ENCODE measurements around the gene VPS72.
A peak's percentile ranks its signal among the peaks of the same experiment; 100 is the strongest.
"Not testable (repeated sequence)": the region's sequence is repeated elsewhere in the genome, so short reads cannot be mapped to it uniquely, and the experiment has no call there.

Gene VPS72, protein sequence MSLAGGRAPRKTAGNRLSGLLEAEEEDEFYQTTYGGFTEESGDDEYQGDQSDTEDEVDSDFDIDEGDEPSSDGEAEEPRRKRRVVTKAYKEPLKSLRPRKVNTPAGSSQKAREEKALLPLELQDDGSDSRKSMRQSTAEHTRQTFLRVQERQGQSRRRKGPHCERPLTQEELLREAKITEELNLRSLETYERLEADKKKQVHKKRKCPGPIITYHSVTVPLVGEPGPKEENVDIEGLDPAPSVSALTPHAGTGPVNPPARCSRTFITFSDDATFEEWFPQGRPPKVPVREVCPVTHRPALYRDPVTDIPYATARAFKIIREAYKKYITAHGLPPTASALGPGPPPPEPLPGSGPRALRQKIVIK

GRCh38 chr1:151189637-151190445, at the start of gene VPS72:
Gene VPS72 (minus strand): TSS chr1:151190197. CDS start chr1:151190121, 76 bp downstream.
- DNase-seq = peak; percentile 81 to 88

DNA sequence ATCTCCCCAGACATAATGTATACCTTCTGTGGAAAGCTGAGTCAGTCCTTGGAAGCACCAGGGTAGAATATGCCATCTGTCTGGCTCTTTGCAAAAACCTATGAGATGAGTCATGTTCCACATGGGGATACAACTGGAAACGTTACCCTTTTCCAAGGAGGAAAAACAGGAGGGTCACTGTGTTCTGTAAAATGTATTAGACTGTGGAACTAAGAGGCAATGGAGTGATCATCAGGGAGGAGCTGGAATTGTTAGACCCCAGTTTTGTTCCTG, 48.4 kb upstream of the VPS72 start:
- no peak for DNase-seq

DNA sequence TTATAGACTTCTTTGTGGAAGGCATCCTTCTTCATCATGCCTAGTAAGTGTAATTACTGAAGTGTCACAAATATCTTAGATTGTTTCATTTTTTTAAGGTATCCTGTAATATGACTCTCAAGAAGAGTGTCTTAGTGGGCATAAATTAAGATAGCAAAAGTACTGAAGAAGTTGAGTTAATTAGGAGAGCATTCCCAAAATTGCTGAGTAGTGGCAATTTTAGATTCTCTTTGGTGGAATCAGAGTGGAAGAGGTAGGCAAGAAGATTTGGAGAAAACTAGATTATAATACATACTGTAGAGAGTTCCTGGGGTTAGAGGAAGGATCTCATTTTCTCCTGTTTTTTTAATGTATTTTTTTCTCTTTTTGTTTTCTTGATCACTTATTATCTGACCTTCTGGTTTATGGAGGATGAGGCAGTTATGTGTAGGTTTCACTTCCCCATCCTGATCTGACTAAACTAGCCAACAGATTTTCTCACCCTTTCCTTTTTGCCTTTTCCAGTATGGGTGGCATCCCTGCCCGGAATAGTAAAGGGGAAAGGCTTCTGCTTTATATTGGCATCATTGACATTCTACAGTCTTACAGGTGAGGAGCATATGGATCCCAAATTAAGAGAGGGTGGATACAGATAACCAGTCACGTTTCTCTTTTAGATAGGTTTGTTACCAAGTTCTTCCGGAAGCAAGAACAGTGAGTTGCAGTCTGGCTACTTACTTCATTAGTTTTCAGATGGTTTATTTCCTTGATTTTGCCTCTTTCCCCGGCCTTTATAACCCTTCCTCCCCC, 47.9 kb upstream of the VPS72 start:
- DNase-seq = no peak

DNA sequence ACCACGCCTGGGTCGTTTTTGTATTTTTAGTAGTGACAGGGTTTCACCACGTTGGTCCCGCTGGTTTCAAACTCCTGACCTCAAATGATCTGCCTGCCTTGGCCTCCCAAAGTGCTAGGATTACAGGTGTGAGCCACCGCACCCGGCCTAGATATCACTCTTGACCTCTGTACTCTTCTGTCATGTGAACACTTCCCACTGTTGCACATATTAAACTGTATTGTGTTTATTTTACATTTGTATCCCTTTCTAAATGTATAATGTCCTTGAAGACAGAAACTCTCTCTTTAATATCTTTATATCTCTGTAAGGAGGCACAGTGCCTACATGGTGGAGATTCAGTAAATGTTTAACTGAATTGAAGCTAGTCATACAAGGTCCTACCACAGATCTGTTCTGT, 45.2 kb upstream of the VPS72 start:
- DNase-seq = no peak

DNA sequence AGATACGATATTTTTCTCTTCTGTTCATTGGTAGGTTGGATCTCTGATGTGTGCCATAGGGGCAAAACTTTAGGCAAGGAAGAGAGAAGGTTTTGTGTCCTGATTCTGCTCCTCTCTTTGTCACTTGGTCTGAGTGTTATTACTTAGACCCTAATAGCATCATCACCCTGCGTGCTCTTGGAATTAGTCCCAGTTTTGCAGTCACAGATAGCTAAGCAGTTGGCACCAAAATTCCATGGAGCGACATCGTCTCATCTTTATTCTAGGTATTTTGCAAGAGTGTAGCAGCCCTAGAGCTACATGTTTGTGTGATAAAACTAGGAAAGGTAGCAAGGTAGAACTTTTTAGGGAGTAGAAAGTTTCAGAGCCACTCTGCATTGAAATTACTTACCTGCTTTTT, 32.1 kb upstream of the VPS72 start:
- no peak for DNase-seq

- DNase-seq = no peak
Observed at GRCh38 chr1:151221616-151222015, 31.6 kb upstream of the VPS72 start.

DNA sequence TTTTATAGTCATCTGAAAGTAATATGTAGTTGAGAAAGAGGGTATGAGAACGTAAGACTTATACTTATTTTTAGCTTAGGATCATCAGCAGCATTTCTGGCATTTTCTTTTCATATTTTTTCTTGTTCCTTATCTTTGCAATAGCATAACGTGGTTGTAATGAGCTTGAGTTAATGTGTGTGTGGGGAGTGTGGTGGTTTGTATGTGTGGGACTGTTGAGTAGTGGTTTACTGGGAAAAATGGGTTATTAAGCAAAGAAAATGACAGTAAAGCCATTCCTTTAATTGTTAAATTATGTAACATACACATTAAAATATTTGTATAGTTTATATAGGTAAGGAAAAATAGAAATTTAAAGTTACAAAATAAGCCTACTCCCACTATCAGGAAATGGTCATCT, 23.6 kb upstream of the VPS72 start:
- DNase-seq = no peak

DNA sequence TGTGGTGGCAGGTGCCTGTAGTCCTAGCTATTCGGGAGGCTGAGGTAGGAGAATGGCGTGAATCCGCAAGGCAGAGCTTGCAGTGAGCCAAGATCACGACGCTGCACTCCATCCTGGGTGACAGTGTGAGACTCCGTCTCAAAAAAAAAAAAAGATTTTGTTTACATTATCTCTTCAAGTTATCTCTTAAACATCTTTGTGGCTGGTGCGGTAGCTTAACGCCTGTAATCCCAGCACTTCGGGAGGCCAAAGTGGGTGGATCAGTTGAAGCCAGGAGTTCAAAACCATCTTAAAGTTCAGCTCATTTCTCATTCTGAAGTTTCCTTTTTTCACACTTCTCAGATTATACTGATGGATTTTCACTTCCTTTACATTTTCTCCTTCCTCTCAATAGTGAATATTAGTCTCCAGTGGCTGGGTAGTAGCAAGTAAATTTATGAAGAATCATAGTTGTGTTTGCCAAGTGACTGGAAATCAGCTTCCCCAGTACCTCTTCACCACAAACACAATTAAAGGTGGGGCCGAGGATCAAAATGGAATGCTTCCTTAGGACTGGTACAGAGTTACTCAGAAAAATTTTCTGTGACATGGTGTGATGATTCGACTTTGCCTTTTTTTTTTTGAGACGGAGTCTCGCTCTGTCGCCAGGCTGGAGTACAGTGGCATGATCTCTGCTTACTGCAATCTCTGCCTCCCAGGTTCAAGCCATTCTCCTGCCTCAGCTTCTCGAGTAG, 22.1 kb upstream of the VPS72 start:
- no peak for DNase-seq

GRCh38 chr1:151210830-151211229, 20.8 kb upstream of the VPS72 start:
- no peak for DNase-seq

DNA sequence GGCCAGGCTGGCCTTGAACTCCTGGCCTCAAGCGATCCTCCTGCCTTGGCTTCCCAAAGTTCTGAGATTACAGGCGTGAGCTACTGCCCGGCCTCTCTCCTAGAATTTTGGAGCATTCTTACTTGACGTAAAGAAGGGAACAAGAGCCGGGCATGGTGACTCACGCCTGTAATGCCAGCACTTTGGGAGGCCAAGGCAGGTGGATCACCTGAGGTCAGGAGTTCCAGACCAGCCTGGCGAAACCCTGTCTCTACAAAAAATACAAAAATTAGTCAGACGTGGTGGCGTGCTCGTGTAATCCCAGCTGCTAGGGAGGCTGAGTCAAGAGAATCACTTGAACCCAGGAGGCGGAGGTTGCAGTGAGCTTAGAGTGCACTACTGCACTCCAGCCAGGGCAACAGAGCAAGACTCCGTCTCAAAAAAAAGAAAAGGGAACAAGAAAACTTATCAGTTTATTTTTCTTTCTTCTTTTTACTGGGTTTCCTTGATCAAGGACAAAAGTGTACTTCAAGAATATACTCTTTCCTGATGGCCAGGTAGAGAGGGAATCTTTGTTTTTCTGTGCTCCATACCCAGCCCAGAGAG, 15.5 kb upstream of the VPS72 start:
- not testable (repeated sequence) for DNase-seq

- DNase-seq = peak in 1 of 2 donors; percentile 26
Observed at GRCh38 chr1:151199873-151200581, 10.0 kb upstream of the VPS72 start.

GRCh38 chr1:151198254-151199127, 8.5 kb upstream of the VPS72 start, which contains the start of gene PIP5K1A:
Gene PIP5K1A (plus strand): TSS chr1:151198552. CDS start chr1:151198997, 445 bp downstream.
- DNase-seq = peak; percentile 99

- DNase-seq = no peak
Observed at GRCh38 chr1:151197863-151198253, 7.9 kb upstream of the VPS72 start.

GRCh38 chr1:151196292-151196800, 6.3 kb upstream of the VPS72 start:
- peak; percentile 58 to 75 for DNase-seq

GRCh38 chr1:151194894-151195594, 5.0 kb upstream of the VPS72 start:
- not testable (repeated sequence) for DNase-seq

DNA sequence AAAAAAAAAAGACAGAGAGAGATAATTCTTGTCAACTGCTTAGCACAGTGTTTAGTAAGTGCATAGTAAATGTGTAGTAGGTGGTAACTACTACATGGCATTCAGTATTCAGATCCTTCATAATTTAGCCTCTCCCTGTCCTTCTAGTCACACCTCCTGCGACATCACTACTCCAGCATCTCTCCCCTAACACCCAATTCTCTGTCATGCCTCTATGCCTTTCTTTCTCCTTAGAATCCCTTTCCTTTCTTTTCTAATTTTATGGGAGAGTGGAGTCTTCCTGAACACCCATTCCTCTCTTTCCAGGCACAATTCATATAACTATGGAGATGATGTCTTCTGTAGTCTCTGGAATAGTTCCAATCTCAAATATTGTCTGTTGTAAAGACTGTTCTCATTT, 3.9 kb upstream of the VPS72 start:
- no peak for DNase-seq

- no peak for DNase-seq
Observed at GRCh38 chr1:151193304-151193703, 3.3 kb upstream of the VPS72 start.

GRCh38 chr1:151192047-151192446, 2.0 kb upstream of the VPS72 start:
- no peak for DNase-seq

- DNase-seq = not testable (repeated sequence)
Observed at GRCh38 chr1:151188667-151189066, 1.3 kb downstream of the VPS72 start.

- DNase-seq = no peak
Observed at GRCh38 chr1:151187205-151187604, 2.8 kb downstream of the VPS72 start.
